Choroid plexus epithelial cell (primary cell): ENCODE results near the gene LHFPL6.

Experiments used
- DNase-seq: peaks from one replicate; pipeline ENCODE4 v3.0.0-alpha.2; 2010; ENCODE audit warnings: low read depth
- H3K4me3 ChIP-seq: 2 replicates; pipeline ENCODE4 v1.5.1; 2011; ENCODE audit warnings: low read depth, mild to moderate bottlenecking, control low read depth, low read length, moderate library complexity
- CTCF ChIP-seq: conservative IDR thresholded peaks from 2 replicates; pipeline ENCODE4 v1.5.1; 2011; ENCODE audit warnings: low read depth, mild to moderate bottlenecking, control low read depth, inconsistent platforms, low read length, moderate library complexity

The LHFPL6 gene

GRCh38 chr13:39379667-39380655, 223.0 kb downstream of the LHFPL6 start:
- no peak for TF ChIP-seq CTCF
- H3K4me3 ChIP-seq: no peak overlapping the region
- peak; percentile 39 for DNase-seq

- DNase-seq: no peak
- no peak for TF ChIP-seq CTCF
- H3K4me3 ChIP-seq: no peak overlapping the region
These were observed 223.9 kb downstream of the LHFPL6 start for GRCh38 chr13:39379118-39379517.

- TF ChIP-seq CTCF: no peak
- DNase-seq: no peak
- no peak overlapping the region for H3K4me3 ChIP-seq
These were observed 224.7 kb downstream of the LHFPL6 start for GRCh38 chr13:39378306-39378705.

GRCh38 chr13:39377699-39378098, 225.3 kb downstream of the LHFPL6 start:
- no peak for TF ChIP-seq CTCF
- DNase-seq: no peak
- no peak overlapping the region for H3K4me3 ChIP-seq

GRCh38 chr13:39376076-39376475, 226.9 kb downstream of the LHFPL6 start:
- H3K4me3 ChIP-seq: no peak overlapping the region
- no peak for TF ChIP-seq CTCF
- DNase-seq: no peak

GRCh38 chr13:39375601-39376000, 227.4 kb downstream of the LHFPL6 start:
- no peak overlapping the region for H3K4me3 ChIP-seq
- no peak for DNase-seq
- no peak for TF ChIP-seq CTCF
